SJSA1 (cell line): ENCODE results near the gene ADAMTS15. TPM values are rescaled to one million over a fixed set of nuclear protein-coding genes. Genes with fewer than 3 reads are reported as not detected.

Source experiments
- DNase-seq, 2 experiments: peaks; one replicate each; pipeline ENCODE4 v3.0.0-alpha.2; 2015 to 2020; ENCODE audit warnings: low spot score in 2 of 2, low read depth in 1 of 2
- H3K27ac ChIP-seq: fragments of 250-450 bp; sonication (Bioruptor Pico); 2 replicates; pipeline ENCODE4 v1.5.1; 2020; ENCODE audit warnings: mild to moderate bottlenecking, moderate library complexity
- H3K27me3 ChIP-seq: fragments of 250-450 bp; sonication (Bioruptor Pico); replicated peaks from 2 replicates; pipeline ENCODE4 v1.5.1; 2020; ENCODE audit warnings: mild to moderate bottlenecking, moderate library complexity
- H3K36me3 ChIP-seq: fragments of 250-450 bp; sonication (Bioruptor Pico); 2 replicates; pipeline ENCODE4 v1.5.1; 2020; ENCODE audit warnings: mild to moderate bottlenecking
- H3K4me1 ChIP-seq: fragments of 250-450 bp; sonication (Bioruptor Pico); replicated peaks from 2 replicates; pipeline ENCODE4 v1.6.1; 2021; ENCODE audit warnings: mild to moderate bottlenecking
- H3K4me3 ChIP-seq: fragments of 250-450 bp; sonication (Bioruptor Pico); 2 replicates; pipeline ENCODE4 v1.5.1; 2020; ENCODE audit warnings: mild to moderate bottlenecking
- H3K9me3 ChIP-seq: fragments of 250-450 bp; sonication (Bioruptor Pico); replicated peaks from 2 replicates; pipeline ENCODE4 v1.5.1; 2020; ENCODE audit warnings: mild to moderate bottlenecking
- total RNA-seq: library from RNA; depleted of rRNA; stranded (reverse); fragments of >200 nt; shearing (Covaris generic); gene quantifications from 2 replicates; pipeline ENCODE4 v1.2.3, GENCODE V29; 2014; rRNA removed

ADAMTS15 gene, protein sequence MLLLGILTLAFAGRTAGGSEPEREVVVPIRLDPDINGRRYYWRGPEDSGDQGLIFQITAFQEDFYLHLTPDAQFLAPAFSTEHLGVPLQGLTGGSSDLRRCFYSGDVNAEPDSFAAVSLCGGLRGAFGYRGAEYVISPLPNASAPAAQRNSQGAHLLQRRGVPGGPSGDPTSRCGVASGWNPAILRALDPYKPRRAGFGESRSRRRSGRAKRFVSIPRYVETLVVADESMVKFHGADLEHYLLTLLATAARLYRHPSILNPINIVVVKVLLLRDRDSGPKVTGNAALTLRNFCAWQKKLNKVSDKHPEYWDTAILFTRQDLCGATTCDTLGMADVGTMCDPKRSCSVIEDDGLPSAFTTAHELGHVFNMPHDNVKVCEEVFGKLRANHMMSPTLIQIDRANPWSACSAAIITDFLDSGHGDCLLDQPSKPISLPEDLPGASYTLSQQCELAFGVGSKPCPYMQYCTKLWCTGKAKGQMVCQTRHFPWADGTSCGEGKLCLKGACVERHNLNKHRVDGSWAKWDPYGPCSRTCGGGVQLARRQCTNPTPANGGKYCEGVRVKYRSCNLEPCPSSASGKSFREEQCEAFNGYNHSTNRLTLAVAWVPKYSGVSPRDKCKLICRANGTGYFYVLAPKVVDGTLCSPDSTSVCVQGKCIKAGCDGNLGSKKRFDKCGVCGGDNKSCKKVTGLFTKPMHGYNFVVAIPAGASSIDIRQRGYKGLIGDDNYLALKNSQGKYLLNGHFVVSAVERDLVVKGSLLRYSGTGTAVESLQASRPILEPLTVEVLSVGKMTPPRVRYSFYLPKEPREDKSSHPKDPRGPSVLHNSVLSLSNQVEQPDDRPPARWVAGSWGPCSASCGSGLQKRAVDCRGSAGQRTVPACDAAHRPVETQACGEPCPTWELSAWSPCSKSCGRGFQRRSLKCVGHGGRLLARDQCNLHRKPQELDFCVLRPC
- 1.2 and 1.3 TPM in 2 replicates for total RNA-seq

GRCh38 chr11:130448416-130449309 lies at the start of gene ADAMTS15:
TSS of gene ADAMTS15 (plus strand) at chr11:130448645. CDS start at chr11:130448974, 329 bp downstream.
- DNase-seq = peak; percentile 59 to 69
- Histone ChIP-seq H3K4me1 (peaks cover 6% of the 10 kb centered on the region; the same call in 1 of the 2 replicates), H3K27me3 (no peaks in the 10 kb centered on the region), H3K27ac (no peak within 1 kb of the TSS), H3K36me3 (no peaks in the 10 kb centered on the region), H3K4me3 (peak within 1 kb of the TSS; percentile 47), H3K9me3 (no peaks in the 10 kb centered on the region)

GRCh38 chr11:130399196-130399595 lies 49.2 kb upstream of the ADAMTS15 start:
- DNase-seq = no peak
- H3K27ac ChIP-seq = no peak overlapping the region
- H3K36me3 ChIP-seq = no peaks in the 10 kb centered on the region
- no peaks in the 10 kb centered on the region for H3K9me3 ChIP-seq
- no peaks in the 10 kb centered on the region for H3K27me3 ChIP-seq
- H3K4me3 ChIP-seq = no peak overlapping the region
- peaks cover 25% of the 10 kb centered on the region for H3K4me1 ChIP-seq

GRCh38 chr11:130400781-130401483 lies 47.5 kb upstream of the ADAMTS15 start:
- peak in 1 of 2 experiments; percentile 36 for DNase-seq
- H3K4me3 ChIP-seq = no peak overlapping the region
- H3K4me1 ChIP-seq = peaks cover 25% of the 10 kb centered on the region
- H3K27me3 ChIP-seq = no peaks in the 10 kb centered on the region
- no peaks in the 10 kb centered on the region for H3K36me3 ChIP-seq
- no peaks in the 10 kb centered on the region for H3K9me3 ChIP-seq
- H3K27ac ChIP-seq = no peak overlapping the region

- Histone ChIP-seq H3K9me3 (no peaks in the 10 kb centered on the region), H3K27ac (no peak overlapping the region), H3K27me3 (no peaks in the 10 kb centered on the region), H3K36me3 (no peaks in the 10 kb centered on the region), H3K4me3 (no peak overlapping the region), H3K4me1 (peaks cover 25% of the 10 kb centered on the region)
- DNase-seq = no peak
Measured at GRCh38 chr11:130402570-130402969, 45.9 kb upstream of the ADAMTS15 start.

DNA sequence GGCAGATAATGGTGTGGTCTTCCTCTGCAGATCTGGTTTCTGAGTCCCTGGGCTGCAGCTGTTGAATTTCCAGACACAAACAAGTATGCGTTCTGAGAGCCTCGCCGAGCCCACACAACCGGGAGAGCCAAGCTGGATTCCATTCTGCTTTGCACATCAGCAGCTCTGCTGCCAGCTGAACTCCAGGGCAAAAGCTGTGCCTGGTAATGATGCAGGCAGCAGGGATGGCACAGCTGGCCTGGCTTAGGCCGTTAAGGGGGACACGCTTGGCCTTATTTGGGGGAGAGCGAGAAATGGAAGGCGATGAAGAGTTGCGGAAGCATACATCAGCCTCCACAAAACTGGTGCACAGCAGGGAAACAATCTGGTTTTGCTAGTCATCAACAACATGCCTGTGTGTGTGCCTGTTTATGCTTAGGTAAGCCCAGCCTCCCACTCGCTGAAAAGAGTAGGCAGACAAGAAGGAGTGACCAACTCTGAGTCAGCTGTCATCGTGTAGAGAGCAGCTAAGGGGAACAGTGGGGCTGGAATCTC lies 45.1 kb upstream of the ADAMTS15 start:
- no peak overlapping the region for H3K4me3 ChIP-seq
- peak overlapping the region; percentile 37; the same call in 1 of the 2 replicates for H3K27ac ChIP-seq
- DNase-seq = peak; percentile 55 to 58
- no peaks in the 10 kb centered on the region for H3K27me3 ChIP-seq
- no peaks in the 10 kb centered on the region for H3K36me3 ChIP-seq
- H3K4me1 ChIP-seq = peaks cover 32% of the 10 kb centered on the region
- no peaks in the 10 kb centered on the region for H3K9me3 ChIP-seq

- DNase-seq = no peak
- Histone ChIP-seq H3K27ac (no peak overlapping the region), H3K36me3 (no peaks in the 10 kb centered on the region), H3K4me3 (no peak overlapping the region), H3K4me1 (peaks cover 35% of the 10 kb centered on the region), H3K9me3 (no peaks in the 10 kb centered on the region), H3K27me3 (no peaks in the 10 kb centered on the region)
Measured at GRCh38 chr11:130403967-130404366, 44.5 kb upstream of the ADAMTS15 start.

DNA sequence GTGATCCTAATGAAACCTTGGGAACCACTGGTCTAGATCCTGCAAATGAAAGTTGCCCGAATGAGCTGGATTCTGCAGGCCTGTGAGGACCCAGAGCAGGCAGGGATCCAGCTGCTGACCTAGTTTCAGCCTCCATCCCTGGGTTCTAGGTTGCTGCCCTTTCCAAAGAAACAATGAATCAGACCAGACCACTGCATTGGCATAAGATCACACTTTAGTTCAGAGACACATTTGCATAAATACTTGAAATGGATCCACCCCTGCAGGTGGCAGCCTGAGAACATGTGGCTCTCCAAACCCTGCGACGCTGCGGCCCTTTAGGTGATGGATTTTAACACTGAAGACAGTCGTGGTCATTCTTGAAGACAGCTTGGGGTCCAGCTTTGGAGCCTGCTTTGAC lies 43.7 kb upstream of the ADAMTS15 start:
- Histone ChIP-seq H3K9me3 (no peaks in the 10 kb centered on the region), H3K36me3 (no peaks in the 10 kb centered on the region), H3K27ac (no peak overlapping the region), H3K4me3 (no peak overlapping the region), H3K27me3 (no peaks in the 10 kb centered on the region), H3K4me1 (peaks cover 35% of the 10 kb centered on the region)
- DNase-seq = no peak

DNA sequence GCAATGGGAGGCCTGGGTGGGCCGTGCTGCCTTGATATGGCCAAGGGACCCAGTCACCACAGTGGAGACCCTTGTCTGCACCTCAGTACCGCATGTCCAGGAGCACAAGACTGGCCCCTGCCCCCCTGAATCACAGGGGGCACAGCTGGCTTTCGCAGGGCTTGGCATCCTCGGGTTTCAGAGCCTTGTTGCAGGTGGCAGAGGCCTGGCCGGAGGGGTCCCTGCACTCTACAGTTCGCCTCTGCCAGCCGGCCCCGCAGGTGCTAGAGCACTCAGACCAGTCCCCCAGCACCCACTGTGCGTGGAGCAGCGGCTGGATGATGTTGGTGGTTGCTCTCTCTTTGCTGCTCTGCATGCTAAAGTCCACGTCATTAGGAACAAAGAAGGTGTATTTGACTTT lies 43.0 kb upstream of the ADAMTS15 start:
- no peaks in the 10 kb centered on the region for H3K9me3 ChIP-seq
- no peak for DNase-seq

DNA sequence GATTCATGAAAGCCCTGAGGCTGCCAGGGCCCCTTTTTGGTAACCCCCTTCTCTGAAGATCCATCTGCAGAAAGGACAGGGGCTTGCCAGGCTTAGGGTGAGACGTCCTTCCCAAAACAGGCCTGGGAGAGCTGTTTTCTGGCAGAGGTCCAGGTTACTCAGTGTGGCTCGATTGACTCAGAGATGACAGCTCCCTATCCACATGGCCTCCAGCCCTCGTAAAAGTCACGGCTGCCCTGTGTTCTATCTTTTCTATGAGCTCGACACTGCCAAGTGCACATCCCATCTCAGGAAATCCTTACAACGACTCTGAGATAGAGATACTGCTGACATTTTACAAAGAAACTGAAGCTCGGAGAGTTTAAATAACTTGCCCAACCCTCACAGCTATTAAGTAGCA lies 40.5 kb upstream of the ADAMTS15 start:
- H3K36me3 ChIP-seq = no peaks in the 10 kb centered on the region
- peaks cover 23% of the 10 kb centered on the region for H3K4me1 ChIP-seq
- no peak overlapping the region for H3K4me3 ChIP-seq
- peak; percentile 32 to 60 for DNase-seq
- H3K9me3 ChIP-seq = no peaks in the 10 kb centered on the region
- H3K27me3 ChIP-seq = no peaks in the 10 kb centered on the region
- H3K27ac ChIP-seq = no peak overlapping the region

More for the DNA sequence above, 43.0 kb upstream of the ADAMTS15 start:
- Histone ChIP-seq H3K4me1 (peaks cover 31% of the 10 kb centered on the region), H3K4me3 (no peak overlapping the region), H3K36me3 (no peaks in the 10 kb centered on the region), H3K27me3 (no peaks in the 10 kb centered on the region), H3K27ac (no peak overlapping the region)

GRCh38 chr11:130408401-130408890 lies 40.0 kb upstream of the ADAMTS15 start:
- no peak overlapping the region for H3K27ac ChIP-seq

DNA sequence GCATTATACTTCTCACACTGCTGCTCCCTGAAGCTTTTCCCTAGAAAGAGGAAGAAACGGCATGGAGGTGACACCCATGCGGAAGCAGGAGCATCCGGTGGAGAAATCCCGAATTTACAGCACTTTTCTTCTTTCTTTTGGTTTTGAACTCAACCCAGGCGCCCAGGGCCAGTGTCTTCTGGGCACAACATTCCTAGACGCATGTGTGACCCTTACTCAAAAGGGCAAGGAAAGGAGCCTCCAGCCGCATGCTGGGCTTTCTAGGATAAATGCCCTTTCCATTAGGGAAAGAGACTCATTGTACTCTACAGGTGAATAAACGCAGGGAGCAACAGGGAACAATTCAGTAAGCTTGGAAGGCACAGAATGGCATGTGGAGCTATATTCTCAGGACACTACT lies 39.5 kb upstream of the ADAMTS15 start:
- Histone ChIP-seq H3K4me1 (peaks cover 22% of the 10 kb centered on the region), H3K36me3 (no peaks in the 10 kb centered on the region), H3K27ac (no peak overlapping the region), H3K4me3 (no peak overlapping the region), H3K9me3 (no peaks in the 10 kb centered on the region), H3K27me3 (no peaks in the 10 kb centered on the region)
- DNase-seq = no peak

More at GRCh38 chr11:130408401-130408890, 40.0 kb upstream of the ADAMTS15 start:
- Histone ChIP-seq H3K4me1 (peaks cover 23% of the 10 kb centered on the region), H3K4me3 (no peak overlapping the region), H3K9me3 (no peaks in the 10 kb centered on the region), H3K27me3 (no peaks in the 10 kb centered on the region), H3K36me3 (no peaks in the 10 kb centered on the region)
- no peak for DNase-seq

- Histone ChIP-seq H3K9me3 (no peaks in the 10 kb centered on the region), H3K4me3 (no peak overlapping the region), H3K4me1 (peaks cover 21% of the 10 kb centered on the region), H3K27me3 (no peaks in the 10 kb centered on the region), H3K27ac (no peak overlapping the region), H3K36me3 (no peaks in the 10 kb centered on the region)
- DNase-seq = no peak
Measured at GRCh38 chr11:130409594-130410388, 38.7 kb upstream of the ADAMTS15 start.
